Endothelial cell of umbilical vein (primary cell): Measurements from ENCODE around the gene SLC5A8. TPM values are rescaled to one million over a fixed set of nuclear protein-coding genes. Genes with fewer than 3 reads are reported as not detected.

Source experiments
- BruUV-seq: library from RNA; stranded (reverse); fragments of 400-500 nt; replicated peaks from 2 replicates; lab custom pipeline; 2021; lab: Mats Ljungman, UMichigan
- CTCF ChIA-PET: fragments of 300-600, 350-600 bp; sonication (Branson Sonifier 250); formaldehyde crosslinking; loops from one replicate; lab custom pipeline; 2021; ENCODE audit warnings: antibody characterized with exemption, inconsistent platforms; lab: Charles Lee
- POLR2A ChIA-PET: fragments of 300-600, 350-600 bp; sonication (Branson Sonifier 250); formaldehyde crosslinking; loops from one replicate; lab custom pipeline; 2021; ENCODE audit warnings: antibody characterized with exemption, inconsistent platforms; lab: Charles Lee
- DNase-seq: peaks from one replicate; pipeline ENCODE4 v3.0.0-alpha.2; 2011; ENCODE audit warnings: low read depth, low spot score
- FAIRE-seq: peaks from 2 replicates; lab custom pipeline; 2011; peaks lifted over from hg19 to GRCh38; lab: Jason Lieb, UNC
- H2AFZ ChIP-seq: 2 replicates; pipeline ENCODE4 v1.6.0; 2012; ENCODE audit warnings: low read depth, low read length, control low read depth, inconsistent platforms
- H3K27ac ChIP-seq: 2 replicates; pipeline ENCODE4 v1.5.1; 2011; ENCODE audit warnings: low read depth, mild to moderate bottlenecking, control low read depth, low read length, moderate library complexity; ENCODE audit not compliant: insufficient read depth
- H3K27me3 ChIP-seq, 2 experiments: 2 replicates each; pipeline versions ENCODE4 v1.6.0 to v1.6.1; 2011; ENCODE audit warnings: low read length in 2 of 2, mixed read lengths in 1 of 2; ENCODE audit not compliant: control insufficient read depth in 2 of 2, insufficient read depth in 2 of 2
- H3K36me3 ChIP-seq, 2 experiments: 2 replicates in 1 of 2; 3 replicates in 1 of 2; pipeline ENCODE4 v1.5.1; 2011; ENCODE audit warnings: low read length in 2 of 2, mild to moderate bottlenecking in 1 of 2, moderate library complexity in 1 of 2; ENCODE audit not compliant: control insufficient read depth in 2 of 2, insufficient read depth in 2 of 2; ENCODE audit errors: extremely low read depth in 1 of 2
- H3K4me1 ChIP-seq: 3 replicates; pipeline ENCODE4 v1.5.1; 2011; ENCODE audit warnings: mild to moderate bottlenecking, low read length; ENCODE audit not compliant: control insufficient read depth, insufficient read depth; ENCODE audit errors: extremely low read depth
- H3K4me2 ChIP-seq: 2 replicates; pipeline ENCODE4 v1.6.1; 2011; ENCODE audit warnings: low read length, control low read depth, mixed read lengths; ENCODE audit not compliant: insufficient read depth
- H3K4me3 ChIP-seq, 3 experiments: fragments of 200-600 bp in 1 of 3; sonication (generic), shearing (Covaris generic) in 1 of 3; replicated peaks in 1 of 3; 2 replicates each; pipeline ENCODE4 v1.5.1; 2011 to 2016; ENCODE audit warnings: control low read depth in 3 of 3, low read length in 3 of 3, mild to moderate bottlenecking in 2 of 3, inconsistent platforms in 1 of 3, low read depth in 1 of 3, moderate library complexity in 1 of 3; ENCODE audit not compliant: insufficient read depth in 1 of 3
- H3K79me2 ChIP-seq: 2 replicates; pipeline ENCODE4 v1.6.0; 2012; ENCODE audit warnings: low read length, inconsistent platforms; ENCODE audit not compliant: control insufficient read depth, insufficient read depth
- H3K9ac ChIP-seq: replicated peaks from 2 replicates; pipeline ENCODE3; 2011; ENCODE audit warnings: low read length, control low read depth; ENCODE audit not compliant: insufficient read depth; ENCODE audit errors: extremely low read depth
- H3K9me1 ChIP-seq: replicated peaks from 3 replicates; pipeline ENCODE4 v1.6.0; 2011; ENCODE audit warnings: mild to moderate bottlenecking, low read length; ENCODE audit not compliant: control insufficient read depth, insufficient read depth; ENCODE audit errors: extremely low read depth
- H3K9me3 ChIP-seq: replicated peaks from 2 replicates; pipeline ENCODE4 v1.5.1; 2012; ENCODE audit warnings: low read length, inconsistent platforms; ENCODE audit not compliant: control insufficient read depth, insufficient read depth
- H4K20me1 ChIP-seq: replicated peaks from 2 replicates; pipeline ENCODE3; 2011; ENCODE audit warnings: mild to moderate bottlenecking, low read length; ENCODE audit not compliant: control insufficient read depth, insufficient read depth; ENCODE audit errors: extremely low read depth
- FOS ChIP-seq: IDR thresholded peaks from 2 replicates; pipeline ENCODE4 v1.6.1; 2011; ENCODE audit warnings: mild to moderate bottlenecking, low read length, moderate library complexity, borderline replicate concordance; ENCODE audit not compliant: insufficient read depth
- GATA2 ChIP-seq: IDR thresholded peaks from 2 replicates; pipeline ENCODE4 v1.7.0; 2011; ENCODE audit warnings: low read depth, mild to moderate bottlenecking, moderate library complexity, mixed read lengths, low read length; ENCODE audit not compliant: insufficient read length, insufficient read depth
- MAX ChIP-seq: IDR thresholded peaks from 2 replicates; pipeline ENCODE4 v1.6.1; 2011; ENCODE audit not compliant: insufficient read depth, insufficient read length
- MYC ChIP-seq: IDR thresholded peaks from one replicate; pipeline ENCODE4 v1.6.1; 2011; ENCODE audit warnings: mild to moderate bottlenecking, low read depth, low read length
- POLR2AphosphoS5 ChIP-seq: IDR thresholded peaks from 2 replicates; pipeline ENCODE4 v1.6.1; 2012; ENCODE audit warnings: low read depth, mild to moderate bottlenecking, control low read depth, low read length, moderate library complexity; ENCODE audit not compliant: insufficient read depth
- dilution Hi-C: fragments of 300-500 bp; cut with MboI; formaldehyde crosslinking; loops from one replicate; pipeline ENCODE4 v1.15.0; 2019; ENCODE audit warnings: low sequenced_read_pairs; ENCODE audit not compliant: extremely low pct_ligation_motif_present
- intact Hi-C: fragments of 100-400 bp; cut with micrococcal nuclease; formaldehyde crosslinking; loops from one replicate; pipeline ENCODE4 v1.10.0; 2022
- polyA plus RNA-seq, 4 experiments: library from polyadenylated mRNA; depleted of rRNA in 3 of 4; stranded (reverse) in 3 of 4; unstranded in 1 of 4; fragments of >200 nt; gene quantifications; 2 replicates each; pipeline versions ENCODE4 v1.2.1 to v1.2.3, GENCODE V29; 2011 to 2012; ENCODE audit warnings: missing spikeins in 1 of 4
- total RNA-seq: library from RNA; stranded (reverse); gene quantifications from 2 replicates; pipeline ENCODE4 v1.2.3, GENCODE V29; 2021
- TF ChIP-seq, protein P1 (sequence below), 2 donors: IDR thresholded peaks; 1 replicate in 1 of 2; 2 replicates in 1 of 2; pipeline ENCODE4 v1.5.1; 2011; ENCODE audit warnings: low read length in 2 of 2, mild to moderate bottlenecking in 2 of 2, moderate library complexity in 2 of 2, control low read depth in 1 of 2, inconsistent platforms in 1 of 2, low read depth in 1 of 2; ENCODE audit not compliant: insufficient read depth in 1 of 2; ENCODE audit errors: extremely low read depth in 1 of 2

SLC5A8 gene
- total and polyA plus RNA-seq, 2 donors (not counting 3 experiments of a cell fraction or from before 2014, with no cell fraction given): not detected

DNA sequence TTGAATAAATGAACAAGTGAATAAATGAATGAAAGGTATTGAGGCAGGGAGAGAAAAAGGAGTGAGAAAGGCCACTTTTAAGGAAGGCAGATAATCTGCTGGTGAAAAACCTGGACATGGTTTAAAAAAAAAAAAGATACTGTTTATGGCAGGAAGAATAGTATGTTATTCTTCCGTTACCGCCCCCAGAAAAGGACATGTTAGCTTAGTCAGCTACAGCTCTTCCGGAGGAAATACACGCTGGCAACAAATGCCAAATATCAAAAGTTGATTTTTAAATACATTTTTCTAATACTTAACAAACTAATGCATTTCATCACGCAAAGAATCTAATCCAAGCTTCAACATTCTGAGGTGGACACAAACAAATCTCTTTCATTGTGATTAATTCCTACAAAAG is 43.2 kb downstream of the SLC5A8 start:
- Histone ChIP-seq H3K27ac (no peak overlapping the region), H3K79me2 (no peaks in the 10 kb centered on the region), H3K27me3 (no peaks in the 10 kb centered on the region), H3K36me3 (no peaks in the 10 kb centered on the region), H3K9ac (no peak overlapping the region), H3K4me1 (no peaks in the 10 kb centered on the region), H4K20me1 (no peaks in the 10 kb centered on the region), H3K9me3 (no peaks in the 10 kb centered on the region), H2AFZ (no peak overlapping the region), H3K4me2 (no peak overlapping the region), H3K9me1 (no peaks in the 10 kb centered on the region), H3K4me3 (no peak overlapping the region)
- intact Hi-C loops: no loop called here
- peak; percentile 15 for TF ChIP-seq FOS
- TF ChIP-seq POLR2AphosphoS5: no peak
- no peak for TF ChIP-seq GATA2
- no peak for TF ChIP-seq MYC
- TF ChIP-seq, protein P1, sequence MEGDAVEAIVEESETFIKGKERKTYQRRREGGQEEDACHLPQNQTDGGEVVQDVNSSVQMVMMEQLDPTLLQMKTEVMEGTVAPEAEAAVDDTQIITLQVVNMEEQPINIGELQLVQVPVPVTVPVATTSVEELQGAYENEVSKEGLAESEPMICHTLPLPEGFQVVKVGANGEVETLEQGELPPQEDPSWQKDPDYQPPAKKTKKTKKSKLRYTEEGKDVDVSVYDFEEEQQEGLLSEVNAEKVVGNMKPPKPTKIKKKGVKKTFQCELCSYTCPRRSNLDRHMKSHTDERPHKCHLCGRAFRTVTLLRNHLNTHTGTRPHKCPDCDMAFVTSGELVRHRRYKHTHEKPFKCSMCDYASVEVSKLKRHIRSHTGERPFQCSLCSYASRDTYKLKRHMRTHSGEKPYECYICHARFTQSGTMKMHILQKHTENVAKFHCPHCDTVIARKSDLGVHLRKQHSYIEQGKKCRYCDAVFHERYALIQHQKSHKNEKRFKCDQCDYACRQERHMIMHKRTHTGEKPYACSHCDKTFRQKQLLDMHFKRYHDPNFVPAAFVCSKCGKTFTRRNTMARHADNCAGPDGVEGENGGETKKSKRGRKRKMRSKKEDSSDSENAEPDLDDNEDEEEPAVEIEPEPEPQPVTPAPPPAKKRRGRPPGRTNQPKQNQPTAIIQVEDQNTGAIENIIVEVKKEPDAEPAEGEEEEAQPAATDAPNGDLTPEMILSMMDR (IDR thresholded peaks at IDR 0.05; ENCODE audit: extremely low read depth in 1 of 2, insufficient read depth in 1 of 2, low read depth in 1 of 2, low read length in 2 of 2): no peak
- no peak for TF ChIP-seq MAX
- POLR2A ChIA-PET: no interaction called here
- dilution Hi-C loops: no loop called here
- DNase-seq (peak; percentile 12), FAIRE-seq (no peak)
- CTCF ChIA-PET: interaction anchor here (0.6 to 1.5 kb wide), 4 partner anchors 12 to 341 kb away, joined by 3 to 4 read pairs (median 4); no protein-coding TSS in a partner anchor
- no TSS peak for BruUV-seq
